Inflammatory macrophage (primary cell): ENCODE data around the gene PPP1R17.

ENCODE experiments used
- DNase-seq, 2 donors: peaks; one replicate each; pipeline ENCODE4 v3.0.0-alpha.2; 2020 to 2022

PPP1R17 gene

GRCh38 chr7:31702354-31702753 is 15.3 kb downstream of the PPP1R17 start:
- no peak for DNase-seq

- DNase-seq = no peak
Measured at GRCh38 chr7:31705377-31705776, 18.4 kb downstream of the PPP1R17 start.

- DNase-seq = no peak
Measured at GRCh38 chr7:31707089-31707488, 20.1 kb downstream of the PPP1R17 start.

- DNase-seq = no peak
Measured at GRCh38 chr7:31710171-31710570, 23.2 kb downstream of the PPP1R17 start.

GRCh38 chr7:31716355-31716754 is 29.3 kb downstream of the PPP1R17 start:
- DNase-seq = no peak

- no peak for DNase-seq
Measured at GRCh38 chr7:31720366-31720765, 33.4 kb downstream of the PPP1R17 start.

GRCh38 chr7:31724696-31725095 is 37.7 kb downstream of the PPP1R17 start:
- no peak for DNase-seq

GRCh38 chr7:31729195-31729804 is 42.3 kb downstream of the PPP1R17 start:
- no peak for DNase-seq

- no peak for DNase-seq
Measured at GRCh38 chr7:31734456-31734855, 47.4 kb downstream of the PPP1R17 start.

- peak; percentile 74 to 75 for DNase-seq
Measured at GRCh38 chr7:31735991-31736982, 49.3 kb downstream of the PPP1R17 start.

GRCh38 chr7:31741852-31742251 is 54.8 kb downstream of the PPP1R17 start:
- DNase-seq = no peak

- DNase-seq = peak; percentile 62 to 64
Measured at GRCh38 chr7:31744294-31744874, 57.4 kb downstream of the PPP1R17 start.

- peak in 1 of 2 donors; percentile 2 for DNase-seq
Measured at GRCh38 chr7:31747553-31747952, 60.5 kb downstream of the PPP1R17 start.

- no peak for DNase-seq
Measured at GRCh38 chr7:31748084-31748483, 61.1 kb downstream of the PPP1R17 start.

- no peak for DNase-seq
Measured at GRCh38 chr7:31751726-31752125, 64.7 kb downstream of the PPP1R17 start.
